Upper lobe of left lung (tissue), 6 donors: ENCODE measurements around the gene RDH14. TPM values are rescaled to one million over a fixed set of nuclear protein-coding genes. Genes with fewer than 3 reads are reported as not detected.

ENCODE experiments used
- ATAC-seq, 2 donors: fragments of 200-7000 bp; cut with Tn5 transposase; one replicate each; pipeline ENCODE4 v1.9.1; 2022; ENCODE audit warnings: mild to moderate bottlenecking in 2 of 2, moderate library complexity in 2 of 2; ENCODE audit not compliant: low FRiP score in 2 of 2
- DNase-seq, 2 donors: peaks; one replicate each; pipeline ENCODE4 v3.0.0-alpha.2; 2019 to 2020
- H3K27ac ChIP-seq, 4 donors: fragments of 200-600 bp; sonication (generic); one replicate each; pipeline ENCODE4 v1.5.1; 2016 to 2019
- H3K27me3 ChIP-seq, 4 donors: fragments of 200-600 bp; sonication (generic); one replicate each; pipeline ENCODE4 v1.5.1; 2017 to 2019
- H3K36me3 ChIP-seq, 4 donors: fragments of 200-600 bp; sonication (generic); one replicate each; pipeline ENCODE4 v1.5.1; 2016 to 2019
- H3K4me1 ChIP-seq, 4 donors: fragments of 200-600 bp; sonication (generic); one replicate each; pipeline ENCODE4 v1.5.1; 2018 to 2019
- H3K4me3 ChIP-seq, 4 donors: fragments of 200-600 bp; sonication (generic); one replicate each; pipeline ENCODE4 v1.5.1; 2017 to 2019; ENCODE audit warnings: mild to moderate bottlenecking in 2 of 4, moderate library complexity in 1 of 4
- H3K9me3 ChIP-seq, 4 donors: fragments of 200-600 bp; sonication (generic); one replicate each; pipeline ENCODE4 v1.5.1; 2018 to 2019
- CTCF ChIP-seq, 6 experiments: fragments of 450-650 bp in 4 of 6; fragments of 200-600 bp in 2 of 6; sonication (generic) in 2 of 6; IDR thresholded peaks; one replicate each; pipeline ENCODE4 v1.5.1; 2016 to 2019; ENCODE audit warnings: antibody characterized with exemption in 6 of 6
- EP300 ChIP-seq, 4 donors: sonication (generic); formaldehyde crosslinking; IDR thresholded peaks; one replicate each; pipeline ENCODE4 v1.5.1; 2017; ENCODE audit warnings: antibody characterized with exemption in 4 of 4, control low read depth in 2 of 4
- POLR2A ChIP-seq, 4 donors: fragments of 450-650 bp; IDR thresholded peaks; one replicate each; pipeline ENCODE4 v1.5.1; 2016 to 2017; ENCODE audit warnings: antibody characterized with exemption in 4 of 4, mild to moderate bottlenecking in 2 of 4
- POLR2AphosphoS5 ChIP-seq, 2 donors: sonication (generic); formaldehyde crosslinking; IDR thresholded peaks; one replicate each; pipeline ENCODE4 v1.5.1; 2017; ENCODE audit warnings: antibody characterized with exemption in 2 of 2
- WGBS, 2 donors: methylation state at CpG; one replicate each; pipeline ENCODE4 v1.1.5; 2017 to 2018; 5-methylcytosine and 5-hydroxymethylcytosine counted together
- total RNA-seq, 6 donors: library from RNA; depleted of rRNA in 4 of 6; stranded (reverse); fragments of >200 nt in 4 of 6; gene quantifications; one replicate each; pipeline versions ENCODE4 v1.1.0 to v1.2.1, GENCODE V29; 2016 to 2021
- donor health status: DM: no; HTN: no; CAD: no; lungs with moderate emphysema.
- donor health status: DM: no; HTN: yes; CAD: no; lungs with severe emphysema.

RDH14 gene
- total RNA-seq, 6 donors from 2014 or later = 16.2 to 35.2 (median 26.8) TPM

- Histone ChIP-seq H3K27ac (no peak overlapping the region), H3K36me3 (peaks cover 0 to 20% (median 7%) of the 10 kb centered on the region in 4 donors), H3K4me1 (peaks cover 16 to 39% (median 20%) of the 10 kb centered on the region in 4 donors), H3K9me3 (no peaks in the 10 kb centered on the region), H3K4me3 (no peak overlapping the region), H3K27me3 (no peaks in the 10 kb centered on the region)
- ATAC-seq (no peak), DNase-seq (no peak)
- TF ChIP-seq POLR2AphosphoS5 (IDR thresholded peaks at IDR 0.05) (no peak), CTCF (IDR thresholded peaks at IDR 0.05) (no peak), EP300 (IDR thresholded peaks at IDR 0.05) (no peak), POLR2A (IDR thresholded peaks at IDR 0.05) (no peak)
- 86 to 98% methylated on average over 2 of the region's 2 CpGs for WGBS, 2 donors
These were observed 10.0 kb downstream of the RDH14 start for GRCh38 chr2:18550433-18550832.

DNA sequence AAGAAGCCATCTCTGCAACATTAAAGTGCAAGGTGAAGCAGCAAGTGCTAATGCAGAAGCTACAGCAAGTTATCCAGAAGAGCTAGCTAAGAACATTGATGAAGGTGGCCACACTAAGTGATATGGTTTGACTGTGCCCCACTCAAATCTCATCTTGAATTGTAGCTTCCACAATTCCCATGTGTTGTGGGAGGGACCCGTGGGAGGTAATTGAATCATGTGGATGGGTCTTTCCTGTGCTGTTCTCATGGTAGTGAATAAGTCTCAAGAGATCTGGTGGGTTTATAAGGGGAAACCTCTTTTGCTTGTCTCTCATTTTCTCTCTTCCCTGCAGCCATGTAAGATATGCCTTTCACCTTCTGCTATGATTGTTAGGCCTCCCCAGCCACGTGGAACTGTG lies 11.4 kb downstream of the RDH14 start:
- ATAC-seq = no peak
- no peaks in the 10 kb centered on the region for H3K9me3 ChIP-seq

GRCh38 chr2:18548621-18549020 lies 11.8 kb downstream of the RDH14 start:
- Histone ChIP-seq H3K27ac (no peak overlapping the region), H3K9me3 (no peaks in the 10 kb centered on the region), H3K4me3 (no peak overlapping the region), H3K27me3 (no peaks in the 10 kb centered on the region), H3K4me1 (peaks cover 16 to 30% (median 16%) of the 10 kb centered on the region in 4 donors), H3K36me3 (peaks cover 0 to 3% (median 0%) of the 10 kb centered on the region in 4 donors)
- ATAC-seq = no peak
- no peak for DNase-seq
- 50 to 59% methylated on average over 1 of the region's 1 CpG for WGBS, 2 donors
- no peak for TF ChIP-seq POLR2AphosphoS5 (IDR thresholded peaks at IDR 0.05)
- TF ChIP-seq POLR2A (IDR thresholded peaks at IDR 0.05) = no peak
- TF ChIP-seq EP300 (IDR thresholded peaks at IDR 0.05) = no peak
- no peak for TF ChIP-seq CTCF (IDR thresholded peaks at IDR 0.05)

More for the DNA sequence above, 11.4 kb downstream of the RDH14 start:
- H3K36me3 ChIP-seq = peaks cover 0 to 8% (median 0%) of the 10 kb centered on the region in 4 donors
- no peak for TF ChIP-seq POLR2A (IDR thresholded peaks at IDR 0.05)
- no peak for TF ChIP-seq EP300 (IDR thresholded peaks at IDR 0.05)
- no peak for TF ChIP-seq CTCF (IDR thresholded peaks at IDR 0.05)
- TF ChIP-seq POLR2AphosphoS5 (IDR thresholded peaks at IDR 0.05) = no peak
- 87 to 88% methylated on average over 2 of the region's 2 CpGs for WGBS, 2 donors
- no peak for DNase-seq
- H3K27me3 ChIP-seq = no peaks in the 10 kb centered on the region
- H3K27ac ChIP-seq = no peak overlapping the region
- H3K4me1 ChIP-seq = peaks cover 16 to 33% (median 18%) of the 10 kb centered on the region in 4 donors
- H3K4me3 ChIP-seq = no peak overlapping the region

DNA sequence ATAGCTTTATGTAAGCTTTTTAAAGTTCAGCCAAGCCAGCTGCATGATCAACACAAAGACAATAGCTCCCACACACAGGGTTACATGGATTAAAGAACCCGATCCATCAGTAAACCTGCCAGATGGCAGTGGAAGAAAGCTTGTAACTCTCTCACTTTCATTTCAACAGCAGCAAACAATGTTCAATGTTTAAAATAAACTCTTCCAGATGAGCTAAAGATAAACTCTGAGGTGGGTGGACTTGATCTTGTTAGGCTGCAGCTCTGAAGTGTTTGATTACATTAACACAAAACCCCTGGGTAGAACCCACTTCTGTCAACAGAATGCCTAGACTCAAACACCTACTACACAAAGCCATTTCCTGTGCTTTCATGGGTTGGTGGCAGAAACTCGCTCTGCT lies 13.9 kb downstream of the RDH14 start:
- no peak overlapping the region for H3K27ac ChIP-seq
- ATAC-seq = no peak
- no peaks in the 10 kb centered on the region for H3K36me3 ChIP-seq
- no peaks in the 10 kb centered on the region for H3K9me3 ChIP-seq
- TF ChIP-seq POLR2AphosphoS5 (IDR thresholded peaks at IDR 0.05) (no peak), EP300 (IDR thresholded peaks at IDR 0.05) (no peak), POLR2A (IDR thresholded peaks at IDR 0.05) (no peak), CTCF (IDR thresholded peaks at IDR 0.05) (no peak)
- WGBS, 2 donors = 36 to 43% methylated on average over 2 of the region's 2 CpGs
- H3K27me3 ChIP-seq = no peaks in the 10 kb centered on the region
- no peak for DNase-seq
- H3K4me1 ChIP-seq = peaks cover 6 to 12% (median 8%) of the 10 kb centered on the region in 4 donors
- no peak overlapping the region for H3K4me3 ChIP-seq

DNA sequence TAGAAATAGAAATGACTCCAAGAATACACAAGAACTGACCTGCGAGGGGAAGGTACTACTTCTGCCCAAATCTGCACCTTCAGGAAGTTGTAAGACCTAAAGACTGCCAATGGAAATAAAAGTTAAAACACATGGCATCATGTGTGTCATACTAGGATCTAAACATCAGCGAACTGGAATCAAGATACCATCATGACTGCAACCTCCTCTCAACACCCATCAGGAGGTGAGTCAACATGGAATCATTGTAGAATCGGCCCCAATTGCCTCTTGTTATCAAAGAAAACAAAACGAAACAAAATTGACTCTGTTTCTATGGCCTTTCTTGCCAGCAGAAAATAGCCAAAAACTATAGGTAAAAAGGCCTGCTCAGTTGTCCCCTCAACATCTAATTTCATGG lies 15.1 kb downstream of the RDH14 start:
- H3K4me3 ChIP-seq = no peak overlapping the region
- WGBS, 2 donors = 88 to 95% methylated on average over 4 of the region's 4 CpGs
- DNase-seq = no peak
- H3K27me3 ChIP-seq = no peaks in the 10 kb centered on the region
- H3K9me3 ChIP-seq = no peaks in the 10 kb centered on the region
- ATAC-seq = no peak
- no peak overlapping the region for H3K27ac ChIP-seq
- no peaks in the 10 kb centered on the region for H3K36me3 ChIP-seq
- no peak for TF ChIP-seq CTCF (IDR thresholded peaks at IDR 0.05)
- TF ChIP-seq EP300 (IDR thresholded peaks at IDR 0.05) = no peak
- TF ChIP-seq POLR2A (IDR thresholded peaks at IDR 0.05) = no peak
- TF ChIP-seq POLR2AphosphoS5 (IDR thresholded peaks at IDR 0.05) = no peak
- peaks cover 4 to 9% (median 5%) of the 10 kb centered on the region in 4 donors for H3K4me1 ChIP-seq
